ENCODE measurements around the gene C2orf76. TPM values are rescaled to one million over a fixed set of nuclear protein-coding genes. Genes with fewer than 3 reads are reported as not detected.

C2orf76 gene
- total RNA-seq, 1 experiment from 2014 or later: 5.7 TPM

GRCh38 chr2:119288576-119288975, 78.1 kb downstream of the C2orf76 start:
- H3K23me2 ChIP-seq (ENCODE audit: insufficient read length, low read depth, low read length, poor library complexity, severe bottlenecking): no peaks in the 10 kb centered on the region
- H3K27ac ChIP-seq (ENCODE audit: insufficient read length, low read depth, low read length): no peak overlapping the region
- no peak overlapping the region for H4K5ac ChIP-seq (ENCODE audit: insufficient read length, low read depth, low read length)
- no peak overlapping the region for H3T11ph ChIP-seq (ENCODE audit: low read length)
- DNase-seq: no peak
- no peaks in the 10 kb centered on the region for H3K4me1 ChIP-seq (ENCODE audit: insufficient read depth, low read length)
- no peak overlapping the region for H2BK15ac ChIP-seq (ENCODE audit: low read depth, low read length)
- H3K4me1 Mint-ChIP-seq: peaks cover 7 to 9% of the 10 kb centered on the region in 2 experiments
- H2BK20ac ChIP-seq (ENCODE audit: low read depth, low read length, poor library complexity, severe bottlenecking): no peak overlapping the region
- no peak overlapping the region for H3K4ac ChIP-seq (ENCODE audit: low read depth, low read length)
- no peaks in the 10 kb centered on the region for H3K9me3 Mint-ChIP-seq
- WGBS (ENCODE audit: extremely low coverage, insufficient read length, low lambda C conversion rate): no CpG with 5 or more reads among the region's 6 CpGs
- H2BK12ac ChIP-seq (ENCODE audit: insufficient read length, low read depth, low read length): no peak overlapping the region
- no peak for TF ChIP-seq CTCF (conservative IDR thresholded peaks at IDR 0.05)
- no peak overlapping the region for H4K8ac ChIP-seq (replicated peaks; ENCODE audit: insufficient read length, low read depth, low read length)
- no peak overlapping the region for H2AFZ ChIP-seq (ENCODE audit: low read length)
- no peaks in the 10 kb centered on the region for H3K79me1 ChIP-seq (ENCODE audit: insufficient read depth, low read depth, low read length, poor library complexity, severe bottlenecking)
- no peaks in the 10 kb centered on the region for H3K79me2 ChIP-seq (ENCODE audit: insufficient read depth, low read length)
- H4K20me1 ChIP-seq (ENCODE audit: control insufficient read depth, insufficient read depth, insufficient read length): no peaks in the 10 kb centered on the region
- no peak overlapping the region for H2BK120ac ChIP-seq (ENCODE audit: low read depth, low read length, poor library complexity, severe bottlenecking)
- H3K23ac ChIP-seq (ENCODE audit: insufficient read length, low read depth, low read length): no peak overlapping the region
- no peak overlapping the region for H3K56ac ChIP-seq (ENCODE audit: insufficient read length, low read depth, low read length)
- H3K9me3 ChIP-seq (ENCODE audit: control insufficient read depth, low read depth, low read length): no peaks in the 10 kb centered on the region
- no peak overlapping the region for H3K4me3 Mint-ChIP-seq
- no peak overlapping the region for H3K14ac ChIP-seq (ENCODE audit: insufficient read depth, low read length)
- no peak overlapping the region for H2AK5ac ChIP-seq (ENCODE audit: insufficient read length, low read length)
- H3K27ac Mint-ChIP-seq: no peak overlapping the region
- no peak overlapping the region for H3K18ac ChIP-seq (ENCODE audit: insufficient read length, low read depth, low read length)
- H4K91ac ChIP-seq (ENCODE audit: insufficient read length, low read depth, low read length): no peak overlapping the region
- no peak overlapping the region for H2BK5ac ChIP-seq (ENCODE audit: insufficient read length, low read length)
- no peak overlapping the region for H3K4me2 ChIP-seq (ENCODE audit: insufficient read depth, insufficient read length, low read length)
- peaks cover 9% of the 10 kb centered on the region for H3K27me3 Mint-ChIP-seq (ENCODE audit: low read depth)
- H3K36me3 Mint-ChIP-seq (ENCODE audit: insufficient read depth in 1 of 3, low read depth in 3 of 3): no peaks in the 10 kb centered on the region; a peak in 1 of 7 replicates
- H3K27me3 ChIP-seq (ENCODE audit: insufficient read depth, low read length): no peaks in the 10 kb centered on the region
- no peak overlapping the region for H3K9ac ChIP-seq (ENCODE audit: extremely low read depth, insufficient read length, low read length)

Measured in H9 (cell line).